Tibial artery (tissue), 4 donors: ENCODE data around the gene KCNC3.
"Not testable (repeated sequence)": the region's sequence is repeated elsewhere in the genome, so short reads cannot be mapped to it uniquely, and the experiment has no call there.

Source experiments
- DNase-seq, 2 donors: peaks; one replicate each; pipeline ENCODE4 v3.0.0-alpha.2; 2019
- H3K27ac ChIP-seq, 2 donors: fragments of 200-600 bp; sonication (generic) in 1 of 2; 1 replicate in 1 of 2; 2 replicates in 1 of 2; pipeline ENCODE4 v1.5.1; 2018 to 2019; ENCODE audit warnings: mild to moderate bottlenecking in 1 of 2
- H3K27me3 ChIP-seq, 2 donors: fragments of 200-600 bp; sonication (generic) in 1 of 2; one replicate each; pipeline versions ENCODE4 v1.5.1 to v1.6.0; 2016 to 2019
- H3K36me3 ChIP-seq, 3 donors: fragments of 200-600 bp; sonication (generic) in 2 of 3; one replicate each; pipeline ENCODE4 v1.5.1; 2016 to 2019; ENCODE audit warnings: mild to moderate bottlenecking in 2 of 3
- H3K4me1 ChIP-seq, 4 donors: fragments of 200-600 bp; sonication (generic) in 2 of 4; 1 replicate in 3 of 4; 2 replicates in 1 of 4; pipeline ENCODE4 v1.5.1; 2016 to 2019
- H3K4me3 ChIP-seq, 2 donors: fragments of 200-600 bp; sonication (generic) in 1 of 2; 1 replicate in 1 of 2; 2 replicates in 1 of 2; pipeline ENCODE4 v1.5.1; 2018 to 2019; ENCODE audit warnings: mild to moderate bottlenecking in 2 of 2
- H3K9me3 ChIP-seq, 3 donors: fragments of 200-600 bp; sonication (generic) in 1 of 3; one replicate each; pipeline ENCODE4 v1.5.1; 2016 to 2019
- CTCF ChIP-seq, 2 experiments: fragments of 200-600 bp in 1 of 2; fragments of 450-650 bp in 1 of 2; IDR thresholded peaks; one replicate each; pipeline ENCODE4 v1.5.1; 2017 to 2019; ENCODE audit warnings: antibody characterized with exemption in 2 of 2, mild to moderate bottlenecking in 1 of 2, moderate library complexity in 1 of 2
- intact Hi-C: fragments of 100-400 bp; cut with DNase I; formaldehyde crosslinking; loops from one replicate; pipeline ENCODE4 v1.15.0; 2023; ENCODE audit warnings: low total_unique reads

The KCNC3 gene

GRCh38 chr19:50344661-50345318 lies 15.6 kb upstream of the KCNC3 start:
- Histone ChIP-seq H3K4me3 (no peak overlapping the region), H3K27ac (no peak overlapping the region), H3K9me3 (peaks cover 0 to 10% (median 4%) of the 10 kb centered on the region in 3 donors), H3K4me1 (no peaks in the 10 kb centered on the region), H3K27me3 (peaks cover 0 to 2% of the 10 kb centered on the region in 2 donors), H3K36me3 (no peaks in the 10 kb centered on the region)
- intact Hi-C loops, result no loop called here
- no peak for DNase-seq
- no peak for TF ChIP-seq CTCF (IDR thresholded peaks at IDR 0.05)

- Histone ChIP-seq H3K27me3 (peaks cover 0 to 3% of the 10 kb centered on the region in 2 donors), H3K4me3 (no peak overlapping the region)
- intact Hi-C loops, result no loop called here
These were observed 12.0 kb upstream of the KCNC3 start for GRCh38 chr19:50341091-50341564.

GRCh38 chr19:50340331-50340730 lies 11.2 kb upstream of the KCNC3 start:
- intact Hi-C loops, result no loop called here
- no peaks in the 10 kb centered on the region for H3K4me1 ChIP-seq
- H3K27ac ChIP-seq, result no peak overlapping the region
- H3K4me3 ChIP-seq, result no peak overlapping the region
- no peak for DNase-seq
- H3K36me3 ChIP-seq, result no peaks in the 10 kb centered on the region
- peaks cover 0 to 4% of the 10 kb centered on the region in 2 donors for H3K27me3 ChIP-seq
- H3K9me3 ChIP-seq, result peaks cover 0 to 8% (median 4%) of the 10 kb centered on the region in 3 donors
- TF ChIP-seq CTCF (IDR thresholded peaks at IDR 0.05), result no peak

More at GRCh38 chr19:50341091-50341564, 12.0 kb upstream of the KCNC3 start:
- H3K9me3 ChIP-seq, result peaks cover 0 to 10% (median 4%) of the 10 kb centered on the region in 3 donors
- no peak for TF ChIP-seq CTCF (IDR thresholded peaks at IDR 0.05)
- no peaks in the 10 kb centered on the region for H3K4me1 ChIP-seq
- no peak overlapping the region for H3K27ac ChIP-seq
- no peak for DNase-seq
- H3K36me3 ChIP-seq, result no peaks in the 10 kb centered on the region

- DNase-seq, H3K9me3 ChIP-seq, H3K27ac ChIP-seq, intact Hi-C loops, H3K36me3 ChIP-seq, H3K4me3 ChIP-seq: not testable (repeated sequence)
- H3K4me1 ChIP-seq, result peaks cover 0 to 13% (median 12%) of the 10 kb centered on the region in 4 donors
- peaks cover 7 to 34% of the 10 kb centered on the region in 2 donors for H3K27me3 ChIP-seq
These were observed 7.9 kb upstream of the KCNC3 start for GRCh38 chr19:50337031-50337430.

GRCh38 chr19:50334741-50335421 lies 5.7 kb upstream of the KCNC3 start:
- Histone ChIP-seq H3K9me3 (no peaks in the 10 kb centered on the region), H3K4me1 (peaks cover 0 to 27% (median 21%) of the 10 kb centered on the region in 4 donors), H3K4me3 (no peak overlapping the region), H3K36me3 (no peaks in the 10 kb centered on the region), H3K27ac (no peak overlapping the region), H3K27me3 (peaks cover 7 to 54% of the 10 kb centered on the region in 2 donors)
- intact Hi-C loops, result no loop called here
- no peak for TF ChIP-seq CTCF (IDR thresholded peaks at IDR 0.05)
- no peak for DNase-seq
